K562 (cell line): ENCODE results near the gene COL8A2. TPM values are rescaled to one million over a fixed set of nuclear protein-coding genes. Genes with fewer than 3 reads are reported as not detected.

Experiments
- ATAC-seq: fragments of 200-7000 bp; cut with Tn5 transposase; 3 replicates; pipeline ENCODE4 v1.9.1; 2020; ENCODE audit warnings: moderate library complexity
- BruUV-seq: library from RNA; stranded (reverse); fragments of 400-500 nt; replicated peaks from 2 replicates; lab custom pipeline; 2021; lab: Mats Ljungman, UMichigan
- CTCF ChIA-PET: fragments of 300-600 bp; formaldehyde crosslinking; extraction: SDS; loops from one replicate; lab custom pipeline; 2021; ENCODE audit warnings: low intra/inter-chr PET ratio; lab: Yijun Ruan, JAX
- POLR2A ChIA-PET: fragments of 300-600, 350-650 bp; sonication (Branson Sonifier 250); formaldehyde crosslinking; extraction: SDS; loops from one replicate; lab custom pipeline; 2021; ENCODE audit warnings: antibody characterized with exemption, inconsistent platforms; lab: Yijun Ruan, JAX
- DNase-seq, 4 experiments: peaks; one replicate each; pipeline versions ENCODE4 v3.0.0 to v3.0.0-alpha.2; 2011 to 2018; ENCODE audit warnings: low spot score in 3 of 4, mixed read lengths in 3 of 4; ENCODE audit errors: extremely low read depth in 1 of 4
- FAIRE-seq: peaks from 2 replicates; lab custom pipeline; 2011; peaks lifted over from hg19 to GRCh38; lab: Jason Lieb, UNC
- H2AFZ ChIP-seq: 2 replicates; pipeline ENCODE4 v1.6.0; 2011; ENCODE audit warnings: low read depth, low read length, control low read depth, inconsistent platforms
- H3K27ac ChIP-seq: fragments of 200-600 bp; 3 replicates; pipeline ENCODE4 v1.8.0; 2011; ENCODE audit warnings: low read depth, mild to moderate bottlenecking, control low read depth, inconsistent platforms, low read length, moderate library complexity, mixed read lengths; ENCODE audit errors: extremely low read depth
- H3K27me3 ChIP-seq, 2 experiments: fragments of 300-600 bp in 1 of 2; 2 replicates in 1 of 2; 3 replicates in 1 of 2; pipeline versions ENCODE4 v1.6.0 to v1.8.0; 2011; ENCODE audit warnings: inconsistent platforms in 2 of 2, low read length in 2 of 2, mild to moderate bottlenecking in 1 of 2, mixed read lengths in 1 of 2, moderate library complexity in 1 of 2; ENCODE audit not compliant: control insufficient read depth in 2 of 2, insufficient read depth in 2 of 2
- H3K36me3 ChIP-seq: fragments of 300-600 bp; 3 replicates; pipeline ENCODE4 v1.8.0; 2011; ENCODE audit warnings: mild to moderate bottlenecking, low read length, inconsistent platforms; ENCODE audit not compliant: control insufficient read depth, insufficient read depth
- H3K4me1 ChIP-seq, 2 experiments: fragments of 200-600 bp in 1 of 2; replicated peaks in 1 of 2; 2 replicates in 1 of 2; 3 replicates in 1 of 2; pipeline versions ENCODE4 v1.5.1 to v1.8.0; 2011; ENCODE audit warnings: inconsistent platforms in 2 of 2, low read length in 2 of 2, mild to moderate bottlenecking in 1 of 2, mixed read lengths in 1 of 2, moderate library complexity in 1 of 2; ENCODE audit not compliant: control insufficient read depth in 2 of 2, insufficient read depth in 2 of 2
- H3K4me2 ChIP-seq: 2 replicates; pipeline ENCODE4 v1.6.1; 2011; ENCODE audit warnings: low read length, control low read depth, inconsistent platforms, mixed read lengths; ENCODE audit not compliant: insufficient read depth
- H3K4me3 ChIP-seq: fragments of 200-600 bp; sonication (generic), shearing (Covaris generic); 2 replicates; pipeline ENCODE4 v1.5.1; 2016; ENCODE audit warnings: control low read depth, inconsistent platforms
- H3K79me2 ChIP-seq: fragments of 200-600 bp; 3 replicates; pipeline ENCODE4 v1.8.0; 2011; ENCODE audit warnings: low read length, inconsistent platforms; ENCODE audit not compliant: control insufficient read depth, insufficient read depth
- H3K9ac ChIP-seq, 2 experiments: 2 replicates each; pipeline versions ENCODE4 v1.6.0 to v1.6.1; 2011; ENCODE audit warnings: low read depth in 2 of 2, low read length in 2 of 2, control low read depth in 1 of 2, inconsistent platforms in 1 of 2, mild to moderate bottlenecking in 1 of 2, mixed read lengths in 1 of 2; ENCODE audit not compliant: insufficient read depth in 1 of 2
- H3K9me1 ChIP-seq: one replicate; pipeline ENCODE4 v1.6.0; 2011; ENCODE audit warnings: inconsistent platforms, mild to moderate bottlenecking, low read length, moderate library complexity; ENCODE audit not compliant: control insufficient read depth, insufficient read depth
- H3K9me3 ChIP-seq: replicated peaks from 2 replicates; pipeline ENCODE4 v1.5.1; 2011; ENCODE audit warnings: low read depth, low read length, inconsistent platforms; ENCODE audit not compliant: control insufficient read depth, insufficient read depth
- H4K20me1 ChIP-seq: replicated peaks from 2 replicates; pipeline ENCODE4 v1.6.1; 2011; ENCODE audit warnings: low read length, inconsistent platforms, mixed read lengths; ENCODE audit not compliant: control insufficient read depth, insufficient read depth
- CEBPB ChIP-seq: fragments of 450-650 bp; IDR thresholded peaks from 2 replicates; pipeline ENCODE4 v1.6.1; 2016; ENCODE audit warnings: missing genetic modification characterization, missing compliant biosample characterization
- CEBPG ChIP-seq, 3 experiments: fragments of 200-800 bp in 1 of 3; sonication (Bioruptor generic) in 1 of 3; sonication (generic) in 1 of 3; formaldehyde crosslinking in 1 of 3; IDR thresholded peaks in 2 of 3; conservative IDR thresholded peaks in 1 of 3; 2 replicates each; pipeline versions ENCODE4 v1.6.1 to v1.8.0; 2016 to 2022; ENCODE audit warnings: missing compliant biosample characterization in 2 of 3, missing genetic modification characterization in 2 of 3, mild to moderate bottlenecking in 1 of 3, missing genetic modification reagents in 1 of 3
- IRF9 ChIP-seq: fragments of 450-650 bp; IDR thresholded peaks from 2 replicates; pipeline ENCODE4 v1.6.1; 2016; ENCODE audit warnings: missing biosample characterization, missing genetic modification characterization
- RAD51 ChIP-seq: fragments of 450-650 bp; IDR thresholded peaks from 2 replicates; pipeline ENCODE4 v1.7.1; 2016; ENCODE audit warnings: low read depth, mild to moderate bottlenecking, borderline replicate concordance
- WGBS: fragments of 100-300 bp; shearing (Covaris generic); methylation state at CpG from one replicate; pipeline ENCODE4 v1.1.6; 2016; ENCODE audit warnings: low coverage, mixed read lengths; ENCODE audit not compliant: insufficient coverage; ENCODE audit errors: missing lambda C conversion rate; 5-methylcytosine and 5-hydroxymethylcytosine counted together
- in situ Hi-C: fragments of 300-500 bp; cut with MboI; formaldehyde crosslinking; loops from 4 replicates; pipeline ENCODE4 v1.15.0; 2018; ENCODE audit warnings: inconsistent platforms, mixed read lengths
- intact Hi-C: fragments of 100-400 bp; cut with micrococcal nuclease; formaldehyde crosslinking; loops from 2 replicates; pipeline ENCODE4 v1.14.2; 2022
- polyA plus RNA-seq, 8 experiments: library from polyadenylated mRNA; depleted of rRNA in 4 of 8; stranded (reverse) in 5 of 8; unstranded in 3 of 8; fragments of >200 nt; fragmentation: Nextera tagmentation in 2 of 8; fragmentation: Illumina TruSeq in 1 of 8; extraction: Ambion mirVana in 2 of 8; extraction: Trizol in 1 of 8; gene quantifications; 2 replicates each; pipeline versions ENCODE4 v1.2.1 to v1.2.3, GENCODE V29; 2011 to 2014; ENCODE audit warnings: inconsistent platforms in 1 of 8, missing spikeins in 1 of 8
- total RNA-seq, 7 experiments: library from RNA; depleted of rRNA in 6 of 7; stranded (reverse); fragments of >200 nt in 6 of 7; fragmentation: Illumina TruSeq in 2 of 7; extraction: Trizol in 2 of 7; gene quantifications; 2 replicates each; pipeline versions ENCODE4 v1.2.1 to v1.2.3, GENCODE V29; 2011 to 2021; ENCODE audit warnings: low replicate concordance in 1 of 7

The COL8A2 gene
- total and polyA plus RNA-seq, 9 of the 15 experiments (the other 6 are each of a cell fraction or from before 2014, with no cell fraction given) = 0.03 to 0.14 (median 0.04) TPM; not detected in 5

- ChIA-PET POLR2A (interaction anchor here (6.7 kb wide), 1 partner anchor 8 kb away, joined by 42 read pairs; no protein-coding TSS in a partner anchor), CTCF (no interaction called here)
- Histone ChIP-seq H3K9ac (no peak overlapping the region), H3K4me2 (no peak overlapping the region), H3K9me3 (no peaks in the 10 kb centered on the region), H3K36me3 (peaks cover 62% of the 10 kb centered on the region; the same call in 2 of the 3 replicates), H4K20me1 (no peaks in the 10 kb centered on the region; the same call in 1 of the 2 replicates), H3K4me1 (no peaks in the 10 kb centered on the region), H3K27me3 (no peaks in the 10 kb centered on the region), H2AFZ (no peak overlapping the region), H3K79me2 (peaks cover 42% of the 10 kb centered on the region), H3K9me1 (peaks cover 6% of the 10 kb centered on the region), H3K27ac (no peak overlapping the region), H3K4me3 (no peak overlapping the region)
- peak; percentile 63; the same call in 1 of the 2 replicates for TF ChIP-seq IRF9 (tag)
- TF ChIP-seq CEBPB (tag) = peak; percentile 97
- peak; percentile 72 for TF ChIP-seq CEBPG (CRISPR knock-in tag; IDR thresholded peaks at IDR 0.05)
- TF ChIP-seq CEBPG (tag; conservative IDR thresholded peaks at IDR 0.05 in 1 of 2, IDR thresholded peaks at IDR 0.05 in 1 of 2) = peak; percentile 79 to 97
- no peak for TF ChIP-seq RAD51
- FAIRE-seq (no peak), DNase-seq (no peak), ATAC-seq (no peak)
- BruUV-seq = no TSS peak
- WGBS = 94% methylated on average over 3 of the region's 3 CpGs
- intact Hi-C loops (no loop called here), in situ Hi-C loops (no loop called here)
Measured at GRCh38 chr1:36168514-36168913, 43.5 kb upstream of the COL8A2 start.
